COR-L47 (cell line): ENCODE results near the gene SLC35D3.

ENCODE experiments used
- DNase-seq: peaks from one replicate; lab custom pipeline; 2025; lab: John Stamatoyannopoulos, UW

Gene SLC35D3

DNA sequence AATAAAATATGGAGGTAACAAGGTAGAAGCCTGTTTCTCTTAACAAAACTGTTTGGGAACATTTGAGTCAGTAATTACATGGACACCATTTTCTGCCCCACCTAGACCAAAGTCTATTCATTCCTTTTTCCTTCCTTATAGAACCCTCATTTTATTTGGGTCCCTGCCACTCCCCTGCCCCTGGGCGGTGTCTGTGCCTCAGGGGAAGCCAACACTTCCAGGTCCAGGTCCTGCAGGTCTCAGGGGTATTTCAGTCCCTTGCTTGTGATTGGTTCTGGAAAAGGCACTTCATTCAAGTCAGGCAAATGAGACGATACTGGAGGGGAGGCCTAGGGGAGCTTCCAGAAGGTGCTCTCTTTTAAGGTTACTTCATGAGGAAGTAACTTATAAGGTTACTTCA is 42.3 kb downstream of the SLC35D3 start:
- DNase-seq = no peak

DNA sequence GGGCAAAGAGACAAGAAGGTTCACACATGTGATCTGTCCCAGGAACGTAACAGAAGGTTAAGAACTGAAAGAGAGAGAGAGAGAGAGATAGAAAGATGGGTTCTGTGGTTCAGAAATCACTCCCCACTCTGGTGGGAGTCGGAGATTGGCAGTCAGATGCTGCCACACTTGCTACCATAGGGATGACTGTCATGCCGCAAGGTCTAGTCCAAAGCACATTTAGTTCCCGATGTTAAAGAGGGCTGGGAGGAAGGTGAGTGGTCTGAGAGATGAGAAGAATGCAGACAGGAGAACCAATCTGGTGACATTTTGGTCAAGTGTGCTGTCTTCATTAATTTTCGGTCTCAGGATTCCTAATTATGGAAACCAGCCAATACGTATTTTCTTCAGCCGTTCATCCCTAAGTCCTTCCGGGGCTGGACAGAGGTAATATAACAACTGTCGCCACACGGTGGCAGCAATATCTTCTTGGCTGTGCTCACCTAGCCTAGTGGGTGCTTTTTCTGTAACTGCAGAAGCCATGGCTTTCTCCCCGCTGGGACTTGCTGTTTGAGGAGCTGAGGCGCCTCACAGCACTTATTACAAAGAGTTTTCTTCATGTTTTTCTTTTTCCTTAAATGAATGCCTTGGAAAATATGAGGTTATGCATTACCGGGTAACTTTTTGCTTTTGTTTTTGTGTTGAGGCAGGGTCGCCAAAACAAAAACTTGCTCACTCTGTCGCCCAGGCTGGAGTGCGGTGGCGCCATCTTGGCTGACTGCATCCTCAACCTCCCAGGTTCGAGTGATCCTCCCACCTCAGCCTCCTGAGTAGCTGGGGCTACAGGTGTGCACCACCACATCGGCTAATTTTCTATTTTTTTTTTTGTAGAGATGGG is 46.0 kb downstream of the SLC35D3 start:
- peak; percentile 64 for DNase-seq

DNA sequence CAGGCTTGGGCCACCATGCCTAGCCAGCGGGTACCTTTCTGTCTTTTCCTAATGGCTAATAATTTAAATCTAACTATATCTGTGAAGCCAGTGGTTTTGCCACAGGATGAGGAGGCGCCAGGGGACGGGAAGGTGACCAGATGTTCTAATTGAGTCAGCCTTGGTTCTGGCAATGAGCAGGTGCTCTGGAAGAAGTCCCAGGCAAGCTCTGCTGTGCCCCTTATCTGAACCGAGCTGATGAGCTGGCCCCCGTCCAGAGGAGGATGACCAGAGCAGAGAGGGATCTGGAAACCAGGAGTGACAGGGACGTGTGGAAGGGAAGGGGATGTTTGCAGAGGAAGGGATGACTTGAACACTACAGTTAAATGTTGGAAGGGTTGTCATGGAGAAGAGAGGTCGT is 46.7 kb downstream of the SLC35D3 start:
- peak; percentile 28 for DNase-seq

DNA sequence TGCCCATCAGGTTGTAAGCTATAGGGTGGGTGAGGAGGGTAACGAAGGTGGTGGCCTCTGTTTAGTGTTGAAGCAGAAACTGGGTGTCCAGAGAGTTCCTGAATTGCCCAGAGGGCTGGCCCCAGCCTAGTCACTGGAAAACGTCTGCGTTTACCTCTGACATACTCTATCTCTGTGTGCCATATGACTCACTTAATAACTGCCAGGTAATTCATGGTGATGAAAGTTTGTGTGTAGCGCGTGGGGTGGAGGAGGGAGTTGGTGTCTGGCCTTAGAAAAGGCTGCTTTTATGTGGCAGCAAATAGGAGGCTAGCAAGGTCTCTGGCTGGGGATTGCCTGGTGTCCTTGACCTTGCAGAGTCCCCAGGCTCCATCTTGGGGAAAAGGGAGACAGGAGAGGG is 47.3 kb downstream of the SLC35D3 start:
- DNase-seq = no peak

DNA sequence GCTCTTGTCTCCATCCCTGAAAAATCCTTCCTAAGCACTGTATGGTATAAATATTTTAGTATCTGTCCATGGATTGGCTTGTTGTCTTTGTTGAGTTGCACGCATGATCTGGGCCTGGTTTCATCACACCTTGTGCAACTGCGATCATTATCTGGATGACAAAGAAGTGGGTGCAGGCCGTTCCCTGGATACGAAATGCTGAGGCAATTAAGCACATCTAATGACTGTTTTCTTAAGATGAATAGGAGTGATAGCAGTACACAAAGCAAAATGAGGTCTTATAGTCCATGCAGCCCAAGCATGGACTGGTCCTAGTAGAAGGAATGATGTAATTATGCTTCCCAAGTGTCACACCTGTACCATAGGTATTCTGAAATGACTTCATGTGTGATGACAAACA is 47.8 kb downstream of the SLC35D3 start:
- peak; percentile 71 for DNase-seq

DNA sequence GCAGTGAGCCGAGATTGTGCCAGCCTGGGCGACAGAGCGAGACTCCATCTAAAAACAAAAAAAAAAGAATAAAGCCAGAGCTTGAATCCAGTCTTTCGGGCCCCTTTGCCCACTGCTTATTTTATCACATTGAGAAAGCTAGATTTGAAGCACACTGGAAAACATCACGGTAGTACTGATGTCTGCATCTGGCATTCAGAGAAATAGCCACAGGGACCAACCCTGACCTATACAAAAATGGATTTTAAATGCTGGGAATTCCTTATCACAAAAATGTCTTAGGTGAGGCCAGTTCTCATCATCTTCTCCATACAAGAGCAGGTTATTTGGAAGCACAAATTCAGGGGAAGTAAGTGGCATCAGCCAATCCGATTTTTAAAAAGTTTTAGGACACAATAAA is 49.5 kb downstream of the SLC35D3 start:
- no peak for DNase-seq

DNA sequence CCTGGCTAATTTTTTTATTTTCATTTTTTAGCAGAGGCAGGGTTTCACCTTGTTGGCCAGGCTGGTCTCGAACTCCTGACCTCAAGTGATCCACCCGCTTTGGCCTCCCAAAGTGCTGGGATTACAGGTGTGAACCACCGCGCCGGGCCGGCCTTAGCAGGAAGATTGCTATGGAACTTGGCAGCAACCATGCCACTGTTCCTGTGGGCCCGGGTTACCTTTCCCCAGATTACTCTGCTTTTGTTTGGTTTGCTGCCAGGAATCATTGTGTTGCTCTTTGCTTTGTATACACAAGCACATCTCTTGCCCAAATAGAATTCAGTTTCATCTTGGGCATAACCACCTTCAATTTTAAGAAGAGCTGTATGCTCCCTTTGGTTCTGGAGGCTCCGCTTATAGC is 51.7 kb downstream of the SLC35D3 start:
- DNase-seq = peak; percentile 43
